Ecto neural progenitor cell (in vitro differentiated cells): ENCODE measurements around the gene TMEM116.
"Not testable (repeated sequence)": the region's sequence is repeated elsewhere in the genome, so short reads cannot be mapped to it uniquely, and the experiment has no call there.

ENCODE experiments used
- DNase-seq: peaks from one replicate; pipeline ENCODE4 v3.0.0-alpha.2; 2018; ENCODE audit warnings: low spot score

TMEM116 gene

GRCh38 chr12:112009596-112009995 lies 3.4 kb downstream of the TMEM116 start:
- not testable (repeated sequence) for DNase-seq

- no peak for DNase-seq
Observed at GRCh38 chr12:112008918-112009317, 4.0 kb downstream of the TMEM116 start.

- no peak for DNase-seq
Observed at GRCh38 chr12:112007945-112008344, 5.0 kb downstream of the TMEM116 start.

GRCh38 chr12:112005419-112006395 lies 7.3 kb downstream of the TMEM116 start:
- DNase-seq, result no peak

GRCh38 chr12:112004041-112004440 lies 8.9 kb downstream of the TMEM116 start:
- DNase-seq, result no peak

GRCh38 chr12:112001576-112001975 lies 11.4 kb downstream of the TMEM116 start:
- no peak for DNase-seq

- DNase-seq, result no peak
Observed at GRCh38 chr12:112000820-112001219, 12.1 kb downstream of the TMEM116 start.

- DNase-seq, result not testable (repeated sequence)
Observed at GRCh38 chr12:111999129-111999528, 13.8 kb downstream of the TMEM116 start.

- DNase-seq, result no peak
Observed at GRCh38 chr12:111998015-111998414, 14.9 kb downstream of the TMEM116 start.

GRCh38 chr12:111997300-111997699 lies 15.7 kb downstream of the TMEM116 start:
- no peak for DNase-seq

GRCh38 chr12:111995782-111996480 lies 17.0 kb downstream of the TMEM116 start:
- DNase-seq, result no peak

GRCh38 chr12:111994211-111995111 lies 18.5 kb downstream of the TMEM116 start:
- not testable (repeated sequence) for DNase-seq

GRCh38 chr12:111993292-111994150 lies 19.4 kb downstream of the TMEM116 start:
- DNase-seq, result no peak

- no peak for DNase-seq
Observed at GRCh38 chr12:111992464-111992863, 20.5 kb downstream of the TMEM116 start.

GRCh38 chr12:111991946-111992345 lies 21.0 kb downstream of the TMEM116 start:
- no peak for DNase-seq

- DNase-seq, result no peak
Observed at GRCh38 chr12:111991535-111991934, 21.4 kb downstream of the TMEM116 start.

- DNase-seq, result no peak
Observed at GRCh38 chr12:111984820-111985219, 28.1 kb downstream of the TMEM116 start.

GRCh38 chr12:111981987-111982386 lies 31.0 kb downstream of the TMEM116 start:
- DNase-seq, result no peak

GRCh38 chr12:111980598-111980997 lies 32.4 kb downstream of the TMEM116 start:
- no peak for DNase-seq

GRCh38 chr12:111978545-111978944 lies 34.4 kb downstream of the TMEM116 start:
- DNase-seq, result no peak

GRCh38 chr12:111976860-111977259 lies 36.1 kb downstream of the TMEM116 start:
- no peak for DNase-seq
